ENCODE results near the gene IFNA8. TPM values are rescaled to one million over a fixed set of nuclear protein-coding genes. Genes with fewer than 3 reads are reported as not detected.

The IFNA8 gene
- total RNA-seq, 3 donors from 2014 or later, result not detected

GRCh38 chr9:21455320-21455719, 46.4 kb downstream of the IFNA8 start:
- no peak for TF ChIP-seq POLR2AphosphoS5 (IDR thresholded peaks at IDR 0.05)
- peak in 2 of 3 donors; percentile 22 to 60 for TF ChIP-seq CTCF (IDR thresholded peaks at IDR 0.05)
- Histone ChIP-seq H3K4me1 (no peaks in the 10 kb centered on the region), H3K27me3 (no peaks in the 10 kb centered on the region), H3K27ac (no peak overlapping the region), H3K36me3 (no peaks in the 10 kb centered on the region), H3K9me3 (no peaks in the 10 kb centered on the region), H3K4me3 (no peak overlapping the region)
- DNase-seq (ENCODE audit: low spot score in 2 of 2), result no peak
- intact Hi-C loops (cut with DNase I; ENCODE audit: low total_unique reads), result no loop called here

Other genes with a start within 250 kb of the IFNA8 start
- gene IFNA21, start 242.5 kb upstream of the IFNA8 start, total RNA-seq, result not detected
- gene IFNA4, start 221.5 kb upstream of the IFNA8 start, total RNA-seq, result not detected
- not detected for gene IFNA7, start 206.9 kb upstream of the IFNA8 start, total RNA-seq
- not detected for gene IFNA10, start 202.0 kb upstream of the IFNA8 start, total RNA-seq
- not detected for gene IFNA16, start 191.8 kb upstream of the IFNA8 start, total RNA-seq
- not detected for gene IFNA17, start 180.9 kb upstream of the IFNA8 start, total RNA-seq
- gene IFNA14, start 169.1 kb upstream of the IFNA8 start, total RNA-seq, result not detected
- under 1 TPM in 1 of 3 donors, not detected in 2; 0.32 TPM for gene IFNA5, start 103.8 kb upstream of the IFNA8 start, total RNA-seq
- gene KLHL9, start 73.7 kb upstream of the IFNA8 start, total RNA-seq, result 10 to 100 TPM; 18.4 to 34.7 (median 25.9) TPM
- not detected for gene IFNA6, start 58.2 kb upstream of the IFNA8 start, total RNA-seq
- gene IFNA13, start 41.1 kb upstream of the IFNA8 start, total RNA-seq, result not detected
- gene IFNA2, start 23.7 kb upstream of the IFNA8 start, total RNA-seq, result not detected
- gene IFNA1, start 31.3 kb downstream of the IFNA8 start, total RNA-seq, result not detected
- gene IFNE, start 73.2 kb downstream of the IFNA8 start, total RNA-seq, result 1 to 10 TPM in 1 of 3 donors, under 1 TPM in 1, not detected in 1; 0.33 to 1.0 TPM

Data from breast epithelium (tissue), 4 donors.